8988T (cell line): Measurements from ENCODE around the gene KIRREL3.

Experiments
- DNase-seq: peaks from one replicate; pipeline ENCODE4 v3.0.0; 2011

The KIRREL3 gene

DNA sequence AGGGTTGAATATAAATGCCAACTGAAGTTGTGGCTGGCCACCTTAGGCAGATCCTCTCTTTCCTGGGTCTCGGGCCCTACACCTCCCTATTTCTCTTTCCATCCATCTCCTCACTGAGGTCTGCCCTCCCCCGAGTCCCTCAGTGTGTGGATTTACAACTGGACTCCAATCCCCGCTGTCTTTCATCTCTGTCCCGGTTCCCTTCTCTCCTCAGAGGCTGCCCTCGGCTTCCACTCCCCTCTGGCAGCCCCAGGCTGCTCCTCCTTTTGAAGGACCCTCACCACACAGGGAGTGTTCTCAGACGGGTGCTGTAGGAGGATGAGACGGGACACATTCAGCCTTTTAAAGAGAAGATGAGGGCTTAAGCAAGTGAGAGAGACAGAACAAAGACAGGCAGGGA lies 478.0 kb downstream of the KIRREL3 start:
- DNase-seq = no peak

DNA sequence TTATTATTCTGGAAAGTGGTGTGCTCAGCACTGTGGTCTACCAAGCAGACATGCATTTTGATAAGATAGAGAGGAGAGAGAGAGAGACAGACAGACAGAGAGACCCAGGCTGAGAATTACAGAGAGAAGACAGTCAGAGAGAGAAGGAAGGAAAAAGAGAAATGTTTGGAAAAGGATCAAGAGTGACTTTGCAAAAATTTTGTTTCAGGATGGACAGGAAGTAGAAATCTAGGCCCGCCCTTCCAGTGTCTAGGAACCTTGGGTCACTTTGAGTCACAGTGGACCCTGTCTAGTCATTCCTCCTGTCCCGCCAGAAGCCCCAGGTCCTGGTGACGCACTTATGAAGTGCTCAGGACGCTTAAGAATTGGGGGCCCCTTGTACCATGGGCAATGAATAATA lies 478.4 kb downstream of the KIRREL3 start:
- no peak for DNase-seq

DNA sequence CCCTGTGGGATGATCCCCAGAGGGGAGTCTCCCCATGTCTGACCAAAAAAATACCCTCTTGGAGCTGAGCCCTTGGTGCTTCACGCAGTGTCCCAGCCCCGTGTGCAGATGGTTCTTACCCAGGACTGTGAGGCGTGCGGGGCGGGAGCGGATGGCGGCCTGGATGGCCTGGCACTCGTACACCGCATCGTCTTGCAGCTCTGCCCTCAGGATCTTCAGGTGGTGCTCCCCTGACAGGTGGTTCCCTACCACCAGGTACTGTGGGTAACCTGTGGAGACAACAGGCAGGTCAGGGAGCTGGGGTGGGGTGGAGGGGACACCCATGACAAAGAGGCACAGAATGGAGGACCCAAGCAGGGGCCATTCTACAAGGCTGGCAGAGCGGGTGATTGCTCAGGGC lies 479.4 kb downstream of the KIRREL3 start:
- no peak for DNase-seq

DNA sequence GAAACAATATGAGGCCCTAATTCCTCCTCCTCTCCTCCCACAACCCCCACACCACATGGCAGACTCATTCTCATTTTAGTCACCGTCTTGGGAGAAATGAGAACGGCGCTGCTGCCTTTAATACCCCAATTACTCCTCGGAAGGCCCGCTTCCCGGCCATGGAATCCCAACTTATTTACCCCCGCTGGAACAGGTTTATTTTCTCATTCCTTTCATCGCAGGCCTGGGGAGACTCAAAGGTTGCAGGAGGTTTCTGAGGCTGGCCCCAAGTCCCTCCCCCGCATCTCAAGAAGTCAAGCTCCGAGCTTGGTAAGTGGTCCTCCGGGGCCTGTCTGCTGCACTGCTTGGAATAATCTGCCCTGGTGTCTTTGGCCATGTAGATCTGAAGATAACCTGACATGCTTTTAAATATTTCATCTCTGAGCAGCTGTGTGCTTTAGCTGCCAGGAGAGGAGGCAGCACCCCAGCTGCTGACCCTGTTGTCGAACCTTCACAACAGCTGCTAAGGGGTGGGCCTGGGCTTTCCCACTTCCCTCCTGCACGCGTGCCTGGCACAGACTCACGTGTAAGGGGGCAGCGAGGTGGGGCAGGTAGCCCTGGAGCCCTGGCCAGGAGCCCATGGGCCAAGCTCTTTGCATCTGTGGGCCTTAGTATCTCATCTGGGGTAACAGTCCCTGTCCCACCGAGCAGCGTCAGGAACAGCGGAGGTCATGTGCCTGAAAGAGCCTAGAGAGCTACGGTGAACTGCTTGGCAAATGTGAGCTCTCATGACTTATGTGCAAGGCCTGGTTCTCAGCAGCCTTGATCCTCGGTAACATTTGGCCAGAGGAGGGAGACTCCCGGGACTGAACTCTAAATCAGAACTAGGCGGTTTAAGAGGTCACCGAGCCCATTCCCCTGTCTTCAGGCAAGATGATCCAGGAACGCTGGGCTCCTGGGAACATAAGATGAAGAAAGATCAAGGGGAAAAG lies 480.5 kb downstream of the KIRREL3 start:
- DNase-seq = no peak

DNA sequence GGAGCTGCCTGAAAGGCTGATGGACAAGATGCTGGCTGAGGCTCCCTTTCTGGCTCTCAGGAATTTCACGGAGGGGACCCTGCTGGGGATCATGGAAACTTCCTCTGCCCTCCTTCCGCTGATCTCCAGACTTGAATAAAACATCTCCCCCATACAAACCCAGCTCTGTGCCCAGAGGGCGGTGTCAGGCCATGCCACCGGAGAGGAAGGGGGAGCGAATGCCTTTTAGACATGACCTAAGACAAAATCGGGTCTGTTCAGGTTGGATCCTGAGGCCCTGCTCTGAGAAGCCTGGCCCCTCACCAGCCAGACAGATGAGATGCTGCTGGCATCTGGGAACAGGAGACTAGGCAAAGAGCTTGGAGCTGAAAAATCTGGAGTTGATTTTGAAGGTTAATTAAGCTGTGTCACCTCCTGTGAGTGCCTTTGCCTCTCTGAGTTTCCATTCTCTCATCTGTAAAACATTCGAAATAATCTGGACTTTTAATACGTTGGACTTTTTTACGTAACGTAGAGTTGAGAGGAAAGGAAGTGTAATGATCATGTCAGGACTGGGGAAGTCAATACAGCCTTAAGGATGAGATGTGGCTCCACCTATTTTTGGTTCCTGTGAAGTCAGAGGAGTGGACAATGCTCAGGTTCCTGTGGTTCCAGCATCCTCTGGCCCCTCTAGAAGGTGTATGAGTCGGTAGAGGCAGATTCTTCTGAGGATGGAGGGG lies 481.4 kb downstream of the KIRREL3 start:
- no peak for DNase-seq

DNA sequence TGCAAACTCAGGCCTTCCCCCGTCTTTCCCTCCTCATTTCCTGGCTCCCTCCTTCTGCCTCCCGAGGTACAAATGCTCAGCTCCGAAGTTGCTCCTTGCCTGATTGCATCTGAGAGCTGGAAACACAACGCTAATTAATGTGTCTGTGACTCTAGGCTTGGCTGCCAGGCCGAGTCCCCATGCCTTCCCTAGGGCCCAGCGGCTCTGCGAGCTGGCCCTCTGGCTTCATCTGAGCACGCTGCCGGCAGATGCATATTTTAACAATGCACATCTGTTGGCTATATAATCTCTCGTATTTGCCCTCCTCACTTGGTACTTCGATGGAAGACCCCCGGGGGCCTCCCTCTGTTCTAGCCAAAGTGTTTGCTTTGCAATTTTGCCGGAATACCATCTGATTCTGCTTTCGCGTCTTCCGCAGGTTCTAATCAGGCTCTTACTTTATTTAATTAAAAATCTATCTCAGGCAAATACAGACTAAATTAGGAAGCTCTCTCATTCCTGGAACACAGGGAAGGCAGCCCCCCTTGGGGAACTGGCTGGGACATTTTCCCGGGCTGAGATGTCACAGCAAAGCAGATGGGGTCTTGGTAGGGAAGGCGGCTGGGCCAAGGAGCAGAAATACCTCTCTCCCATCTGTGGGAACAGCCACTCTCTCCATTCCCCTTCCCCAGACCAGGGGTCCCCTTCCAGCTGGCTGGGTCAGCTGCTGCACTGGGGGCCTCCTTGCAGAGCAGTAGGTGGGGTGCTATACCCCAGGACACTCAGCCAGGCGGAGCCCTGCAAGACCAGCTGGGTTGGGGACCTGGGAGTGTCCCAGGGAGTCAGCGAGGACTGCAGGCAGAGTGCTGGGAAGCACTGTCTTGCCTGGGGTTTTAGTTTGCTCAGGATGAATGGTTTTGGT lies 482.2 kb downstream of the KIRREL3 start:
- DNase-seq = no peak

DNA sequence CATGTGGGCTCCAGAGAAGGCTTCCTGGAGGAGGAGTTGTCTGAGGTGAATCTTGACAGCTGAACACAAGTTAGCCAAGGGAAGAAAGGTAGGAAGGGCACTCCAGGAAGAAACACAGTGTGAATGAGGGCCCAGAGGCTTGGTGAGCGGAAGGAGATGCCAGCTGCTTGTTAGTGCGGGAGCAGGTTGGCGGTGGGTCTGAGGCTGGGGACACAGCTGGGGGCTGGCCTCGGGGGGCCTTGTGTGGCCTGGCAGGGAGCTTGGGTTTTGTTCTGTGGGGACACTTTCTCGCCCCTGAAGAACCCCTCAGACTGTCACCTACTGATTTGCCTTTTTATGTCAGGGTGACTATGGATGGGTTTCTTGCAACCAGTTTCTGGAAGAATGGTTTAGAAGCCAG lies 485.1 kb downstream of the KIRREL3 start:
- DNase-seq = no peak

DNA sequence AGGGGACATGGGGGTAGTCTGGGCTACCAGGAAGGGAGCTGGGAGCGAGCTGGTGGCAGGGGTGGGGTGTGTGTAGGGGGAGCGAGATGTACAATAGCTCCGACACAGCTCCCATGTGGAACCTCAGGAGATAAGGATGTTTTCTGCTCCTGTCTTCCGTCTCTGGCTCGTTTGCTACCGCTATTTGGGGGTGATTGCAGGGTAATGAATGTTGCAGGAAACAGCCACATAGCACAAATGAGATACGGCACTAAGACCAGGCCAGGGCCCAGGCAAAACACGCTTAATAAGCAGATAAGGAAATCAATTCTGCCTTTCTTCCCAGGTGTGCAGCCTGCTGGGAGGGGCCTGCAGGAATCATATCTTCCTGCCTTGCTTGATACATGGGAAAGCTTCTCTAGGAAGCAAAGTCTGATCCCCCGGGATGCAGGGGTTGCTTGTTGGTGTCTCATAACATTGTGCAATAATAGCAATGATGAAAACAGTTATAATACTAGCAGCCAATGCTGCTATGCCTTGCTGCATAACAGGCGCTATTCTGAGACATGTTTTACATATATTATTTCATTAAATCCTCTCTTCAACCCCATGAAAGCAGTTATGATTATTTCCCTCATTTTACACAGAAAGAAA lies 486.4 kb downstream of the KIRREL3 start:
- DNase-seq = no peak

DNA sequence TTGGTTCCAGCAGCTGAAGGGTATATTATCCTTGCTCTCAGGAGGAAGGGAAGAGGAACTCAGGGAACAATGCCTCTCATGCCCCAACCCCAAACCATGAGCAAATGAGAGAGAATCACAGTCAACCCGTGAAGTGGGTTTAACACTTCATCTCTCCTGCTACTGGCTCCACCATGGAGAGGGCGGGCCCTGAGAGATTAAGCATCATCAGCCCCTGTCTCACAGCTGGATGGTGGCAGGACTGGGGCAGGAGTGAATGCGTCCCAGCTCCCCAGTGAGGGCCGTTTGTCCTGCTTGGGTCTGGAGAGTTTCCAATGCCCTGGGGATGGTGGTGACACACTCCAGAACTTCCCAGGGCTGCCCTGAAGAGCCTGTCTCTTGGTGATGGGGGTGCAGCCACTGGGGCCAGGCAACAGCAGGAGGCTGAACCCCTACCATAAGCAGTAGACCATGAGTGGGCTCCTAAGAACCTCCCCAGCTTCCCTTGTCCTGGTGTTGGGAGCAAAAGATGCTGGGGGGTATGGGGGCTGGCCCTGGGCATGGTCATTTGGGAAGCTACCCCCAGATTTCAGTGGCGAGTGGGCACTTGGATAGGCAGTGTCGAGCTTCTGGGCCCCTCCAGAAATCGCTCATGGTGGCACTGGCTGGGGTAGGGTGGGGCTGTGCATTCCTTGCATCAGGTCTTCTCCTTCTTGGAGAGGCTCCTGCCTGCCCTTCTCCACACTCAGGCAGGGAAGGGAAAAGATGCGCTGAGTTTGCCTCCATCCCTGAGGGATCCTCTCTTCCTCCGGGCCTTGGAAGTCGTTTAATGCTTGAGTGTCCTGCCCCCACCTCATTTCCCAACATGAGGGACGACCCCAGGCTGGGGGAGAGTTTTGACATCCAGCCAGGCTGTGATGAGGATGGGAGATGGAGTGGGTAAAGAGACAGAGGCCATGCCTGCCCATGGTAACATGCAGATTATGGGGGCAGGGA lies 487.5 kb downstream of the KIRREL3 start:
- no peak for DNase-seq

DNA sequence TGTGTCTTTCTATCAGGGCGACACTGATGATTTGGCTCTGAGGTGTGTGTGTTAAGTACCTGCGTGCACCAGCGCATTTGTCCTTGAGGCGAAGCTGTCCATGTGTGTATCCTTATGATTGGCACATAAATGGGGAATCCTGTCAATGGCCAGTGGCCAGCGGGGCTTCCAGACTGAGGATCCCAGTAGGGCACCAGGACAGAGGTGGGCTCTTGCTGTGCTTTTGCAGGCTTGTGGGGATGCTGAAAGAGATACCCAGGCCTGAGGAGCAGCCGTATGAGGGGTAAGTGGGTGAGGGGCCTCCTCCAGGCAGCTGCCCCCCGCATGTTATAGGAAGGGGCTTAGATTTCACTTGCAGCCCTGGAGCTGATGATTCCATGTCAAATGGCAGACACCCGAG lies 488.3 kb downstream of the KIRREL3 start:
- DNase-seq = no peak

DNA sequence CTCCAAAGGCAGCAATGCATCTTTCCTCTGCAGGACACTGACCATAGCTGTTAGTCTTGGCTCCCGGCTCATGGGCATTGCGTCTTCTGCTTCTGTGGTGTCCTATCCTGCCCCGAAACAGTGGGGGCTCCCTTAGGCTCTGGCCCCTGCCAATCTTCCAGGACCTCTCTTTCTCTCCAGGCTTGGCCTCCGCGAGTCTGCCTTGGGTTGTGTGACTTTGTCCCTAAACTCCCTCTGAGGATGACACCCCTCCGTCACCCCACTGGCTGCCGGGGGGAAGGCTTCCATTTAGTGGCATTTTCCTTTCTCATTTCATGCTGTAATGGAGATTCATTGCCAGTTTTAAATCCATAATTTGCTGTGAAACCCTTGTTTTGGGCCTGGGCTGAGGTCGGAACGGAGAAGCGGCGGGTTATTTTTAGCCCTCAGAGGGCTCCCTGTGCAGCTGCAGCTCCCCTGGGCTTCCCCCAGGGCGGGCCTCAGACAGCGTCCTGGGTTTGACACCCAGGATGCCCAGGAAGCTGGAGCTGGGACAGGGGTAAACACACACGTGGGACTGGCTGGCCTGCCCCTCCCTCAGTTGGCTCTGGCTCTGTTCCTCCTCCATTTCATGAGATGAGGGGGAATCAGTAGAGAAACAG lies 489.0 kb downstream of the KIRREL3 start:
- no peak for DNase-seq

DNA sequence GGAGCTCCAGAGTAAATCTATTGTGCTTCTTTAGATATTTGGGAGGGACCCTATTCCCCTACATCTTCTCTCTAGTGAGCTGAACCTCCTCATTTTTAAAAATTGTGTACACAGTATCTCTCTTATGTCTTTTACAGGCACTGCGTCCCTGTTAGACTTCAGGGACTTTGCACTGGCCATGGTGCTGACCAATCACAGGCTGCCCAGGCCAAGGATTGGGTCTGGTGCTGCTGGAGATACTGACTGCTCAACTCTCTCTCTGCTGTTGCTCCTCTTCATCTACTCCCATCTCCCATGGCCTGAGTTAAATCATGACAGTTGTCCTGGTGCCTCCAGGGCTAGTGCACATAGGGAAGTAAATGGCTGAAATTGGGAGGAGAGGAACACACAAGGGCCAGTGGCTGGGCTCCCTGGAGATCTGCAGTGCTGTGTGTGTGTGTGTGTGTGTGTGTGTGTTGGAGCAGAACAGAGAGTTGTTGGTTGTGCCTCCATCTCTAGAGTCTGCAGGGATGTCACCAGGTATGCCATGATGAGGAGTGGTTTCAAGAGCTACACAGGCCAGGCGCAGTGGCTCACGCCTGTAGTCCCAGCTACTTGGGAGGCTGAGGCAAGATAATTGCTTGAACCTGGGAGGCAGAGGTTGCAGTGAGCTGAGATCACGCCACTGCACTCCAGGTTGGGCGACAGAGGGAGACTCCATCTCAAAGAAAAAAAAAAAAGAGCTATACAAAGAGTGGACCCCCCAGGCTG lies 489.8 kb downstream of the KIRREL3 start:
- no peak for DNase-seq

DNA sequence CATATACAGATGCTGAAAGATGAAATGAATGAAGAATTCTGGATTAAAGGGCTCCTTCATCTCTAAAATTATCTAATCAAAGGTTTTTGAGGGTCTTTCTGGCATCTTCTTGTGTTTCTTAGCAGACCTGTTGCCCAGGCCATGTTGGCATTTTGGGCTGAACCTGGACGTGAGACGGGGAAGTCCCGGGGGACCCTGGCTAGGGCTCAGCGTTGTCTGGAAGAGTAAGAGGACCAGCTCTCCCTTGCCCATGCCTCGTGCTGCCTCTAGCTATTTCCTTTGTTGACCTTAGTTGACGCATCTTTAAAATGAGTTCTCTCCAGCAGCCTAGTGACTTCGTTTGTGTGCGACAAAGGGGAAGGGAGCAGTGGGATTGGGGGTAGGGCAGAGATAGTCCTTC lies 492.9 kb downstream of the KIRREL3 start:
- no peak for DNase-seq

DNA sequence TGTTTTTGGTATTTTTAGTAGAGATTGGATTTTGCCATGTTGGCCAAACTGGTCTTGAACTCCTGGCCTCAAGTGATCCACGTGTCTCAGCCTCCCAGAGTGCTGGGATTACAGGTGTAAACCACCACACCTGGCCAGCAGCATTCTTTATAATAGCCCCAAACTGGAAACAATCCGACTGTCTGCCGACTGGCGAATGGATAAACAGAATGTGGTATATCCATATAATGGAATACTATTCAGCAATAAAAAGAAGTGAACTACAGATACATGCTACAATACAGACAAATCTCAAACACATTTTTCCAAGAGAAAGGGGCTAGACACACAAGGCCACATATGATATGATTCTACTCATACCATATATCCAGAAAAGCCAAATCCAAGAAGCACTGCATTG lies 493.8 kb downstream of the KIRREL3 start:
- DNase-seq = no peak

DNA sequence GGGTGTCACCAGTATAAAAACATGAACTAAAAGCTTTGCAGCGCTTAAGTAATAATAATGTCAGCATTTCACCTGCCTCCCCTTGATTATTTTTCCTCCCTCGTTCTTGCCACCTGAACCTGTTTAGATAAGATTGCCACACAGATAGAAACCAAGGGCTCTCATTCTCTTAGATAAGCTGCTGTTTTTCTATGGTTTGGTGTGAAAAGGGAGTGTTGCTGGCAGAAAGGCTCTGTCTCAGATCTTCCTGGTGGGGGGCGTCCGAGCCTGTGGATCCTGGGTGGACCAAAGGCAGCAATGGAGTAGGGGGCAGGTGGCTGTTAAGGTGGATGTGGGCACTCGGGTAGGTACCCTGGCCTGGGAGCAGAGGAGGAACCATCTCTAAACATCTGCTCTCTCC lies 497.6 kb downstream of the KIRREL3 start:
- DNase-seq = no peak

DNA sequence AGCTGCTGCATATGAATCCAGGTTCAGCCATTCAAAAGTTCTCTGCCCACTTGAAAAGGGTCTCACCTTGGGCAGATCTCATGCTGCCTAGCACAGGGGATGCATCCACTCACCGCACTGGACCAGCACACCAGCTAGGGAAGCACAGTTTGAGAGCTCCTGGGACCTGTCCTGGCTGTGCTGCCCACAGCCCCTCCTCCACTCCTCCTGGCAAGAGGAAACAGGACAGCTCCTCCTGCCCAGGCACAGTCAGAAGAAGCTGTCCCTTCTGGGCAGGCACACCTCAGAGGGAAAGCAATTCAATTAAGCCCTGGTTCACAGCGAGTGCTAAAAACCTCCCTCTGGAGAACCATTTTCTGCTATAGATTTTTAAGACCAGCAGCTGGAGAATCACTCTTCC lies 498.4 kb downstream of the KIRREL3 start:
- DNase-seq = no peak

DNA sequence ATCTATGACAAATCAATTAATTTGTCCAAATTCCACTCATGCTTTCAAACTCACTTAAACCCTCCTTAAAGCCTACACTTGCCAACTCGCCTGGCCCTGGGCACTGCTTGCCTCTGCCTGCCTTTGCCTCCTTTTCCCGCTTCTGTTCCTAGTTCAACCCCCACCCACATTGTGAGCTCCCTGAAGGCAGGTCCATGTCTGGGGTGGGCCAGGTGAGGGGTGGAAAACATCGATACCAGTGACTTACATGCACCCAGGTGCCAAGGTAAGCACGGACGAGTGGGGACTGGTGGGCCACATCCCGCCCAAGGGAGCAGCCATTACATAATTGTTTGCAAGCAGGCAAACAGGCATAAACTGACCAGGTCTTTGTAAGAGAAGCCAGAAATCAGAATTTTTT lies 498.9 kb downstream of the KIRREL3 start:
- no peak for DNase-seq

DNA sequence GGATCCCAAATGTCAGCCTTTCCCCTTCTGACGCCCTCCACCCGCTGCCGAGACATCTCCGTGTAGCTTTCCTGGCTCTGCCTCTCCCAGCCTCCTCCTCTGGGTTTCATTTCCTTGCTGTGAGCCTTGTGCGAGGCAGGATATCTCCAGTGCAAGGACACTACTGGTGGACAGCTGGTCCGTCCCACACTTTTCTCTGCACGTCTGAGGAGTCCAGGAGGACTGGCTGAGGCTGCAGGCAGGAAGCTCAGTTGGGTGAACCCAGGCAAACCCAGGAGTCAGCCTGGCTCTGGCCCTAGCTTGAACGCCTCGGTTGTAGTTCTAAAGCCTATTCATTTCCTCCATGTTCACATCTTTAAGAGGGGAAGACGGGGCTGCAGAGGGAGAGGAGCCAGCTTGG lies 499.6 kb downstream of the KIRREL3 start:
- no peak for DNase-seq

DNA sequence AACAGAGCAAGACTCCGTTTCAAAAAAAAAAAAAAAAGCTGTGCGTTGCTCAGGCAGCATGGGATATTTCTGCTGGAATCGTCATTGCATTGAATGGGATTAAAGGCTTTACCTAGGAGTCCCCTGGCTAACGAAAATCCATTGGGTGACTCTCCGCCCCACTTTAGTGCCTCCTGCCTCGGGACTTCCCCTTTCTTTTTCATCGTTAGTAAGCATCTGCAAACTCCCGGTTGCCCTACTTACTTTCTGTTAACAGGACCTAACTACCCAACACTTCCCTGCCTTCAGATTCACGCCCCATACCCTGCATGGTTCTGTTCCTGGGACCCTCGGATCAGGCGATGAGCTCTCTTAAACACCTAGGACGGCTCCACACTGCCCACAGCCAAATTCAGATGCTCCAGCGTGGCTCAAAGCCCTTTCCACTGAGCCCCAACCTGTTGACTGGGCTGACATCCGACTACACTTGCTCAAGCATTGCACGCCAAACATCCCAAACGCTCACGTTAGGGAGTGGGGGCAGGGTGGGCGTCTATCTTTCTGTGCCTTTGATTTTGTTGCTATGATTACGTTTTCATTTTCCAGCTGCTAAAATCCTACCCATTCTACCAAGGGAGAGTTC lies 501.3 kb downstream of the KIRREL3 start:
- DNase-seq = no peak

DNA sequence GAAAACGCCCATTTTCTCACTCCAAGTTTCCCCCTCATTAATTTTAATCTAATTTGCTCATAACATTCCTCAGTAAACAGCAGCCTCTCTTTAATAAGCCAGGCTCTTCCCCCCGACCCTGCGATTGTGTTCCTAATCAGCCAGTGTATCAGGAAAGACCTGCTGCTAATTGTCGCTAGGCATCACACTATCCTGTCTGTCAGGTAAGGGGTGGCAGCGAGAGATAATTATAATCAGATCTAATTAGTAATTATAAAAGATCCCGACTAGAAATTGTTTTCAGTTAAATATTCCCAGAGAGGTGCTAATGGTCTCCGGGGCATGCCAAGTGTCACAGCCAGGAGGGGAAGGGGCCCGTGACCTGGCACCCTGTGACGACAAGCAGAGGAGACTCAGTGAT lies 502.3 kb downstream of the KIRREL3 start:
- DNase-seq = no peak
